Upper lobe of right lung (tissue), 1 donor: ENCODE measurements around the gene FOXE1. TPM values are rescaled to one million over a fixed set of nuclear protein-coding genes. Genes with fewer than 3 reads are reported as not detected.
A peak's percentile ranks its signal among the peaks of the same experiment; 100 is the strongest.

ENCODE experiments used
- ATAC-seq: fragments of 200-7000 bp; cut with Tn5 transposase; one replicate; pipeline ENCODE4 v1.9.1; 2020; ENCODE audit warnings: mild to moderate bottlenecking, moderate library complexity
- DNase-seq: peaks from one replicate; pipeline ENCODE4 v3.0.0-alpha.2; 2020
- H3K27ac ChIP-seq: fragments of 200-600 bp; one replicate; pipeline ENCODE4 v1.8.0; 2022
- H3K27me3 ChIP-seq: fragments of 200-600 bp; one replicate; pipeline ENCODE4 v1.8.0; 2022; ENCODE audit warnings: mild to moderate bottlenecking
- H3K36me3 ChIP-seq: fragments of 200-600 bp; one replicate; pipeline ENCODE4 v1.8.0; 2022
- H3K4me1 ChIP-seq: fragments of 200-600 bp; one replicate; pipeline ENCODE4 v1.8.0; 2022
- H3K4me3 ChIP-seq: fragments of 200-600 bp; one replicate; pipeline ENCODE4 v1.8.0; 2022; ENCODE audit warnings: mild to moderate bottlenecking
- H3K9me3 ChIP-seq: fragments of 200-600 bp; one replicate; pipeline ENCODE4 v1.8.0; 2022
- intact Hi-C: fragments of 100-400 bp; cut with DNase I; formaldehyde crosslinking; loops from one replicate; pipeline ENCODE4 v1.11.0; 2022
- long read RNA-seq: library from polyadenylated mRNA; unstranded; transcript quantifications from one replicate; pipeline ENCODE4 v2.0.0, GENCODE V29; 2021
- total RNA-seq: library from RNA; stranded (reverse); fragmentation: NEBNext Ultra II Directional; extraction: Animal tissue kit (Norgen Biotek cat#: 25700); gene quantifications from one replicate; pipeline ENCODE4 v1.2.1, GENCODE V29; 2021
- TF ChIP-seq, protein P1 (sequence below): fragments of 200-600 bp; IDR thresholded peaks from one replicate; pipeline ENCODE4 v1.8.0; 2022; ENCODE audit warnings: antibody characterized with exemption
- donor health status: DM: no; HTN: yes; CAD: no; lungs with severe emphysema.

Gene FOXE1
- total RNA-seq, result not detected
- long read RNA-seq, result 0 reads

DNA sequence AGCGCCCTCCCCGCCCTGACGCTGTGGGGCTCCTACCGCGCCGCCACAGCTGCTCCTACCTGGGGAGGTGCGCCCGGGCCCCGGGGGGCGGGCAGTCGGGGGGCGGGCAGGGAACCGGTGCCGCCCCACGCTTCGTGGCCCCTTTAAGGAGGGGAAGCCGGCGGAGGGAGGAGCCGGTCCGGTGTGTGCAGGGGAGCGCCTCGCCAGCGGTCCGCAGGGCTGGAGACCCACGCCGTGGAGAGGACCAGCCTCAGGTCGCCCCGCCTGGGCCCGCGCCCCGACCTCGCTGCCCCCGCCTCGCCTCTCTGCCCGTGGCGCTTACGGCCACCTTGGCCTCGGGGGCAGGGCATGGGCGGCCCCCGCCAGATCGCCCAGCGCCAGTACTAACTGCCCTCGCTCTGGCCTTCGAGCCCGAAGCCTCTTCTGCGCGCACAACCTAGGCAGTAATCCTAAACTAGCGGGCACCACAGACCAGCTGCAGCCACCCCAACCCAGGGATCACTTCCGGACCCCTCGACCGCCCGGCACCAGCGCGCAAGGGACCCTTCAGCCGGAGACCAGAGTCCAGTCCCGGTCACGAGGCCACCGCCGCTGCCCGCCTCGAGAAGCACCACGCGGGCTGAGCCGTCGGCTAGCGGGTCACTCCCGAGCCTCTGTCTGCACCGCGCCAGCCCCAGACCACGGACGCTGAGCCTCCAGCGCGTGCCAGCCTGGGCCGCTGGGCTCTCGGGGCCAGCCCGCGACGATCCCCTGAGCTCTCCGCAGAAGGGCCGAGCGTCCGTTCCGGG lies at the start of gene FOXE1:
FOXE1 (plus strand) TSS at position 171 of the 788 bp plus-strand sequence. CDS start 689 bp downstream, outside the sequence.
- Histone ChIP-seq H3K4me3 (peak within 1 kb of the TSS; percentile 19), H3K9me3 (no peaks in the 10 kb centered on the region), H3K4me1 (peaks cover 8% of the 10 kb centered on the region), H3K27ac (no peak within 1 kb of the TSS), H3K36me3 (no peaks in the 10 kb centered on the region), H3K27me3 (peaks cover 100% of the 10 kb centered on the region)
- DNase-seq (peak; percentile 64), ATAC-seq (peak; percentile 22)
- TF ChIP-seq, protein P1, sequence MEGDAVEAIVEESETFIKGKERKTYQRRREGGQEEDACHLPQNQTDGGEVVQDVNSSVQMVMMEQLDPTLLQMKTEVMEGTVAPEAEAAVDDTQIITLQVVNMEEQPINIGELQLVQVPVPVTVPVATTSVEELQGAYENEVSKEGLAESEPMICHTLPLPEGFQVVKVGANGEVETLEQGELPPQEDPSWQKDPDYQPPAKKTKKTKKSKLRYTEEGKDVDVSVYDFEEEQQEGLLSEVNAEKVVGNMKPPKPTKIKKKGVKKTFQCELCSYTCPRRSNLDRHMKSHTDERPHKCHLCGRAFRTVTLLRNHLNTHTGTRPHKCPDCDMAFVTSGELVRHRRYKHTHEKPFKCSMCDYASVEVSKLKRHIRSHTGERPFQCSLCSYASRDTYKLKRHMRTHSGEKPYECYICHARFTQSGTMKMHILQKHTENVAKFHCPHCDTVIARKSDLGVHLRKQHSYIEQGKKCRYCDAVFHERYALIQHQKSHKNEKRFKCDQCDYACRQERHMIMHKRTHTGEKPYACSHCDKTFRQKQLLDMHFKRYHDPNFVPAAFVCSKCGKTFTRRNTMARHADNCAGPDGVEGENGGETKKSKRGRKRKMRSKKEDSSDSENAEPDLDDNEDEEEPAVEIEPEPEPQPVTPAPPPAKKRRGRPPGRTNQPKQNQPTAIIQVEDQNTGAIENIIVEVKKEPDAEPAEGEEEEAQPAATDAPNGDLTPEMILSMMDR, result no peak
- intact Hi-C loops, result no loop called here

DNA sequence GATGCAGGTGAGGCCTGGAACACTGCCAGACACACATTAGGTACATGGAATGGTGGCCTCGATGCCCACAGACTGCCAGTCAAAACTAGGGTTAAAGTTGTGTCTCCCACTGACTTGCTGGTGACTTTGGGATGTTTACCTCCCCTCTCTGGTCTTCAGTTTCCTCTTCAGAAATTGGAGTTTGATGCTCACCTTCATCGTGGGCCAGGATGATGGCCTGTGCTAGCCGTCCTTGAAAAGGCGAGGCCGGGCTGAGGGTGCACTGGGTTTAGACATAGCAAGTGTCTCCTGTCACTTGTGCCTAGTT lies 49.0 kb upstream of the FOXE1 start:
- Histone ChIP-seq H3K9me3 (no peaks in the 10 kb centered on the region), H3K36me3 (no peaks in the 10 kb centered on the region), H3K27me3 (peaks cover 9% of the 10 kb centered on the region), H3K27ac (peak overlapping the region; percentile 39), H3K4me1 (no peaks in the 10 kb centered on the region), H3K4me3 (peak overlapping the region; percentile 44)
- no peak for DNase-seq
- intact Hi-C loops, result no loop called here
- TF ChIP-seq, protein P1, result no peak
- ATAC-seq, result no peak

DNA sequence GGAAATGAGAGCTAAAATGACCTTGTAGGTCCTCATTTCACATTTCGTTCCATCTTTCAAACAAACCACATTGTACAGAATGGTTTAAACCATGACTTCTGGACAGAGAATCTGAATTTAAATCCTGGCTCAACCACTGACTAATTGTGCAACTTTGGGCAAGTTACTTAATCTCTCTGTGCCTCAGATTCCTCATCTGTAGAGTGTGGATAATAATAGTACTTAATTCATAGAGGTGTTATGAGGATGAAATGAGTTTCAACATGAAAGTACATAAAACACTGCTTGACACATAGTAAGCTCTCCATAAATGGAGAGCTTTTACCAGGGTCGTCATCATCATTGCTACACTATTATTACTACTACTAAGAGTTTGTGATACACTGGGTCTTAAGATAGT lies 46.3 kb upstream of the FOXE1 start:
- intact Hi-C loops, result no loop called here
- H3K27me3 ChIP-seq, result peaks cover 9% of the 10 kb centered on the region
- TF ChIP-seq, protein P1, result no peak
- DNase-seq, result no peak
- no peaks in the 10 kb centered on the region for H3K36me3 ChIP-seq
- H3K4me1 ChIP-seq, result no peaks in the 10 kb centered on the region
- H3K9me3 ChIP-seq, result no peaks in the 10 kb centered on the region
- no peak overlapping the region for H3K4me3 ChIP-seq
- no peak for ATAC-seq
- no peak overlapping the region for H3K27ac ChIP-seq

- intact Hi-C loops, result no loop called here
Measured at GRCh38 chr9:97807681-97808080, 45.3 kb upstream of the FOXE1 start.

DNA sequence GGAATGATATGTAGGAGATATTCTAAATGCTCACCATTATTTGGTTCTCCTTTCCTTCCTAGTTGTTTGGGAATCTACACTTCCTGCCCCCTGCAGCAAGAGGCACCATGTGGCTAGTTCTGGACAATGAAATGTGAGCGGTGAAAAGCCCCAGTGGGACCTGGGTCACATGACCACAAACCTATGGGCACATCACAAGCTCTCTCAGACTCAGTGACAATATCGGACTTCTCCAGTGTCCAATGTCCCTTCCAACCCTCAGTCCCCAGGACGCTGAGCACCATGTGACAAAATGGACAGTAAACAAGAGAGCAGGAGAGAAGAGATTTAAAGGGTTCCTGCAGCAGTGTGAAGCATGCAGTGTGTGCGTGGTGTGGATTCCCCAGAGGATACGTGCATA lies 44.6 kb upstream of the FOXE1 start:
- Histone ChIP-seq H3K4me1 (no peaks in the 10 kb centered on the region), H3K4me3 (no peak overlapping the region), H3K27ac (no peak overlapping the region), H3K9me3 (no peaks in the 10 kb centered on the region), H3K27me3 (peaks cover 9% of the 10 kb centered on the region), H3K36me3 (no peaks in the 10 kb centered on the region)
- TF ChIP-seq, protein P1, result no peak
- DNase-seq (no peak), ATAC-seq (no peak)
- intact Hi-C loops, result no loop called here

More at GRCh38 chr9:97807681-97808080, 45.3 kb upstream of the FOXE1 start:
- no peak overlapping the region for H3K27ac ChIP-seq
- H3K4me3 ChIP-seq, result no peak overlapping the region
- no peak for DNase-seq
- ATAC-seq, result no peak
- H3K9me3 ChIP-seq, result no peaks in the 10 kb centered on the region
- H3K4me1 ChIP-seq, result no peaks in the 10 kb centered on the region
- TF ChIP-seq, protein P1, result no peak
- H3K36me3 ChIP-seq, result no peaks in the 10 kb centered on the region
- H3K27me3 ChIP-seq, result peaks cover 9% of the 10 kb centered on the region
